WTC11 (cell line): ENCODE results near the gene TNFSF15.

Source experiments
- CTCF ChIP-seq: fragments of 200-600 bp; IDR thresholded peaks from 2 replicates; pipeline ENCODE4 v1.8.0; 2022; ENCODE audit warnings: antibody characterized with exemption
- JUN ChIP-seq: sonication (generic); formaldehyde crosslinking; IDR thresholded peaks from 2 replicates; pipeline ENCODE4 v1.8.0; 2023; ENCODE audit warnings: mild to moderate bottlenecking, missing genetic modification reagents
- MYBL2 ChIP-seq: sonication (generic); formaldehyde crosslinking; IDR thresholded peaks from 2 replicates; pipeline ENCODE4 v1.8.1; 2023; ENCODE audit warnings: mild to moderate bottlenecking, moderate library complexity, missing genetic modification reagents
- TF ChIP-seq, protein P1 (sequence below): sonication (generic); formaldehyde crosslinking; IDR thresholded peaks from 2 replicates; pipeline ENCODE4 v1.8.0; 2023; ENCODE audit warnings: missing genetic modification reagents

- TF ChIP-seq MYBL2 (CRISPR knock-in tag) = no peak
- TF ChIP-seq, protein P1, sequence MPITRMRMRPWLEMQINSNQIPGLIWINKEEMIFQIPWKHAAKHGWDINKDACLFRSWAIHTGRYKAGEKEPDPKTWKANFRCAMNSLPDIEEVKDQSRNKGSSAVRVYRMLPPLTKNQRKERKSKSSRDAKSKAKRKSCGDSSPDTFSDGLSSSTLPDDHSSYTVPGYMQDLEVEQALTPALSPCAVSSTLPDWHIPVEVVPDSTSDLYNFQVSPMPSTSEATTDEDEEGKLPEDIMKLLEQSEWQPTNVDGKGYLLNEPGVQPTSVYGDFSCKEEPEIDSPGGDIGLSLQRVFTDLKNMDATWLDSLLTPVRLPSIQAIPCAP (CRISPR knock-in tag) = no peak
- TF ChIP-seq CTCF = no peak
- TF ChIP-seq JUN (CRISPR knock-in tag) = no peak
These were observed 28.5 kb upstream of the TNFSF15 start for GRCh38 chr9:114834386-114834785.
